ENCODE results near the gene SV2B. TPM values are rescaled to one million over a fixed set of nuclear protein-coding genes. Genes with fewer than 3 reads are reported as not detected.

SV2B gene
- total and polyA plus RNA-seq, 8 donors, result 0.53 to 11.3 (median 5.2) TPM

DNA sequence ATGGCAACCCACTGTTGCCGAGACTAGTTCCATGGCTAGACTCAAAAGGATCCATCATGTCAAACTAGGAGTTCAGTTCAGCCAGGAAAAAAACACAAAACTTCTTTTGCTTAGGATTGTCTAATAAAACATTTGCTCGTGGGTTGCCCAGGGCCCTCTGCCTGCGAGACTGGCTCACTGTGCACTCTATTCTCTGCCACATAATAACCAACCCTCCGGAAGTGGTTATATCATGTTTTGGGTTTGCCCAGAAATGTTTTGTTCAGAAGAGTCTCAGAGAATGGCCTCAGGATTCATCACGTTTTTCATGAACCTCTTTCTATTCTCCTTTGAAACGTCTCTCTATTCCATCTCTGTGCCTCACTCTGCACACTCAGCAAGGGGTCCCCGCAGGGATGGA, 216.1 kb downstream of the SV2B start:
- TF ChIP-seq CTCF (IDR thresholded peaks at IDR 0.05), result no peak
- WGBS, 2 donors, result 64 to 77% methylated on average over 7 of the region's 7 CpGs
- intact Hi-C loops (cut with DNase I), result no loop called here
- H3K4me1 ChIP-seq, result peaks cover 0 to 5% (median 5%) of the 10 kb centered on the region in 3 donors
- no peaks in the 10 kb centered on the region for H3K36me3 ChIP-seq
- no peak overlapping the region for H3K4me3 ChIP-seq
- H3K27ac ChIP-seq, result no peak overlapping the region
- H3K27me3 ChIP-seq, result no peaks in the 10 kb centered on the region
- ATAC-seq (no peak), FAIRE-seq (no peak), DNase-seq (no peak)
- H3K9me3 ChIP-seq, result no peaks in the 10 kb centered on the region

DNA sequence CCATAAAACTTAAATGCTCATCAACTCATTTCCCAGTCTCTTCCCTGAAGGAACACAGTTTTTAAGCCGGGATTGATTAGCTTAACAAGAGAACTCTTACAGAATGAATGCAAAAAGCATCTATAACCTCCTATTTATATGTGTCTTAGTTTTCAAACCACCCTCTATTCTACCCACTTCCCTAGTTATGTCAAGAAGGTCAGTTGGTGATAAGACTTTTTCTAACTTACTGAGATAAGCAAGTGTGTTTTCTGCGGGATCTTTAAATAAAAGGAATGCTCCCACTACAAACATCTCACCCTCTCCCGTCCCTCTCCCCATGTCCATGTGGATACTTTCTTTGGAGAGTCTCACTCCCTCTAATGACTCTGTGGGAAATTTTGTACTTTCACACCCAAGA, 218.5 kb downstream of the SV2B start:
- intact Hi-C loops (cut with DNase I), result no loop called here
- FAIRE-seq (no peak), DNase-seq (no peak), ATAC-seq (no peak)
- 61 to 71% methylated on average over 3 of the region's 3 CpGs for WGBS, 2 donors
- Histone ChIP-seq H3K27me3 (no peaks in the 10 kb centered on the region), H3K4me3 (no peak overlapping the region), H3K36me3 (no peaks in the 10 kb centered on the region), H3K4me1 (peaks cover 0 to 5% (median 5%) of the 10 kb centered on the region in 3 donors), H3K27ac (no peak overlapping the region), H3K9me3 (no peaks in the 10 kb centered on the region)
- no peak for TF ChIP-seq CTCF (IDR thresholded peaks at IDR 0.05)

- ATAC-seq, result no peak
- no peaks in the 10 kb centered on the region for H3K36me3 ChIP-seq
- TF ChIP-seq CTCF (IDR thresholded peaks at IDR 0.05), result no peak
- no peak overlapping the region for H3K27ac ChIP-seq
- no peak for DNase-seq
- H3K4me3 ChIP-seq, result no peak overlapping the region
- peaks cover 0 to 5% (median 5%) of the 10 kb centered on the region in 3 donors for H3K4me1 ChIP-seq
- no peaks in the 10 kb centered on the region for H3K27me3 ChIP-seq
- H3K9me3 ChIP-seq, result no peaks in the 10 kb centered on the region
- intact Hi-C loops (cut with DNase I), result no loop called here
- FAIRE-seq, result no peak
- WGBS, 2 donors, result 39 to 42% methylated on average over 3 of the region's 3 CpGs
Measured at GRCh38 chr15:91318931-91319330, 218.9 kb downstream of the SV2B start.

GRCh38 chr15:91319371-91320059, 219.5 kb downstream of the SV2B start:
- no peak for FAIRE-seq

More at GRCh38 chr15:91319371-91320059, 219.5 kb downstream of the SV2B start:
- Histone ChIP-seq H3K27me3 (no peaks in the 10 kb centered on the region), H3K36me3 (no peaks in the 10 kb centered on the region), H3K4me1 (peaks cover 0 to 5% (median 5%) of the 10 kb centered on the region in 3 donors), H3K27ac (no peak overlapping the region), H3K4me3 (no peak overlapping the region), H3K9me3 (no peaks in the 10 kb centered on the region)
- no peak for DNase-seq
- intact Hi-C loops (cut with DNase I), result no loop called here
- no peak for TF ChIP-seq CTCF (IDR thresholded peaks at IDR 0.05)
- whole genome bisulfite sequencing, 2 donors, result 69 to 84% methylated on average over 5 of the region's 5 CpGs
- peak in 1 of 4 donors; percentile 8 for ATAC-seq
